Embryonic facial prominence (tissue), 1 donor: ENCODE data around the gene FANCG.

Experiments
- DNase-seq: peaks from one replicate; pipeline ENCODE4 v3.0.0-alpha.2; 2016; ENCODE audit errors: extremely low spot score

The FANCG gene

GRCh38 chr9:35060548-35061207, 19.1 kb downstream of the FANCG start:
- DNase-seq = no peak

GRCh38 chr9:35059438-35059837, 20.3 kb downstream of the FANCG start:
- no peak for DNase-seq

- DNase-seq = no peak
Measured at GRCh38 chr9:35057271-35057620, 22.5 kb downstream of the FANCG start.

GRCh38 chr9:35056571-35057270, 23.0 kb downstream of the FANCG start:
- DNase-seq = no peak

- DNase-seq = no peak
Measured at GRCh38 chr9:35054871-35055644, 24.7 kb downstream of the FANCG start.

GRCh38 chr9:35054185-35054835, 25.4 kb downstream of the FANCG start:
- DNase-seq = no peak

- DNase-seq = no peak
Measured at GRCh38 chr9:35051069-35051967, 28.4 kb downstream of the FANCG start.

- no peak for DNase-seq
Measured at GRCh38 chr9:35048511-35048910, 31.2 kb downstream of the FANCG start.

GRCh38 chr9:35044071-35044470, 35.7 kb downstream of the FANCG start:
- no peak for DNase-seq

GRCh38 chr9:35042891-35043545, 36.7 kb downstream of the FANCG start:
- DNase-seq = no peak

- DNase-seq = no peak
Measured at GRCh38 chr9:35042081-35042604, 37.6 kb downstream of the FANCG start.

- DNase-seq = no peak
Measured at GRCh38 chr9:35035851-35036701, 43.7 kb downstream of the FANCG start.

GRCh38 chr9:35033101-35033500, 46.6 kb downstream of the FANCG start:
- no peak for DNase-seq

GRCh38 chr9:35029852-35030251, 49.9 kb downstream of the FANCG start:
- DNase-seq = no peak

- DNase-seq = no peak
Measured at GRCh38 chr9:35029241-35029640, 50.5 kb downstream of the FANCG start.

GRCh38 chr9:35028341-35028740, 51.4 kb downstream of the FANCG start:
- DNase-seq = no peak

- no peak for DNase-seq
Measured at GRCh38 chr9:35027860-35028259, 51.9 kb downstream of the FANCG start.

GRCh38 chr9:35027374-35027773, 52.4 kb downstream of the FANCG start:
- DNase-seq = no peak

GRCh38 chr9:35026671-35027070, 53.1 kb downstream of the FANCG start:
- no peak for DNase-seq
